CD4-positive, alpha-beta T cell treated with Interleukin-6 at 100 ng/mL for 8 hours (primary cell): ENCODE data around the gene GTF3C1.
"Not testable (repeated sequence)": the region's sequence is repeated elsewhere in the genome, so short reads cannot be mapped to it uniquely, and the experiment has no call there.

Experiments
- DNase-seq: peaks from one replicate; pipeline ENCODE4 v3.0.0-alpha.2; 2020; ENCODE audit warnings: mixed read lengths, low spot score

GTF3C1 gene

DNA sequence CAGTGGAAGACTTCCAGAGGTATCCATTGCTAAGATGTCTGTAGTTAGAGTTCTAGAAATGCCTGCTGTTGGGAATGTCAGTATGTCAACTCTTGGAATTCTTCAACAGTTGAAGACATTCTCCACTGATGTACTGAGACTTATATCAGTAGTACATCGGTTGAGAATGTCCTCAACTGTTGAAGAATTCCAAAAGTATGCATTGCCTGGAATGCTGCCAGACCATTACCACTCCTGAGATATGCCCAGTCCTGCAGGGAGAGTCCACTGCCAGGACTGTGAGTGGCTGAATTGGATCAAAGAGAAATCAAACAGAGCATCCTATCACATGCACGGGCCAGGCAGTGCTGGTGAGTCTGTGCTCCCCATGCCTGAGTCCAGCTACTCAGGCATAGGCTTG is 105.7 kb downstream of the GTF3C1 start:
- DNase-seq, result no peak

DNA sequence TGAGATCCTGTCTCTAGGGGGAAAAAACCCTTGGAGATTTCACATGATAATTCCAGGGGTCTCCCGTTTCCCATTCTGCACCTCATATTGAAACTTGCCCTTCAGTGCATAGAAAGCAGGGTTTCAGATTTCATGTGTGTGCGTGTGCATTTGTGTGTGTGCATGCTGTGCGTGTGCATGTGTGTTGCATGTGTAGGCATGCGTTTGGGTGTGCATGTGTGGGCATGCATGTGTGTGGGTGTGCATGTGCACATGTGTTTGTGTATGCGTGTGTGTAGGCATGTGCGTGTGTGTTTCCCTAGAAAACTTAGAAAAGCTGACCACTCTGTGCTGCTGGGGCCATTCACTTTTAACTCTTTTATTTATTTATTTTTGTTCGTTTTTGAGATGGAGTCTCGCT is 107.7 kb downstream of the GTF3C1 start:
- DNase-seq, result no peak

DNA sequence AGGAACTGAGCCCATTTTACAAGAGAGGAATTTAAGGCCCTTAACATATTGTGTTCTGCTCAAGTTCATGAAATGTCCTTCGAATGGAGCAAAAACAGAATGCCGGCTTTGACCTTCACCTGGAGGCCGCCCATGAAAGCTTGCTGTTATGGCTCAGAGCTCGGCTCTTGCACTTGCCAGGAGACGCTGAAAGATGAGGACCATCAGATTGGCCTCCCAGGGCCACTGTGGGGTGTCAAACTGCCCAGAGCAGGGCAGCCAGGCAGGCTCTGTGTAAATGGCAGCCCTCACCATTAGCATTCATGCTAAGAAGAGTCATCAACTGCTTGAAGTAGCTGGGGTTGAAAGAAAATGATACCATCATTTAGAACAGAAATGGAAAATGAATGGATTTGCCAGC is 108.4 kb downstream of the GTF3C1 start:
- no peak for DNase-seq

DNA sequence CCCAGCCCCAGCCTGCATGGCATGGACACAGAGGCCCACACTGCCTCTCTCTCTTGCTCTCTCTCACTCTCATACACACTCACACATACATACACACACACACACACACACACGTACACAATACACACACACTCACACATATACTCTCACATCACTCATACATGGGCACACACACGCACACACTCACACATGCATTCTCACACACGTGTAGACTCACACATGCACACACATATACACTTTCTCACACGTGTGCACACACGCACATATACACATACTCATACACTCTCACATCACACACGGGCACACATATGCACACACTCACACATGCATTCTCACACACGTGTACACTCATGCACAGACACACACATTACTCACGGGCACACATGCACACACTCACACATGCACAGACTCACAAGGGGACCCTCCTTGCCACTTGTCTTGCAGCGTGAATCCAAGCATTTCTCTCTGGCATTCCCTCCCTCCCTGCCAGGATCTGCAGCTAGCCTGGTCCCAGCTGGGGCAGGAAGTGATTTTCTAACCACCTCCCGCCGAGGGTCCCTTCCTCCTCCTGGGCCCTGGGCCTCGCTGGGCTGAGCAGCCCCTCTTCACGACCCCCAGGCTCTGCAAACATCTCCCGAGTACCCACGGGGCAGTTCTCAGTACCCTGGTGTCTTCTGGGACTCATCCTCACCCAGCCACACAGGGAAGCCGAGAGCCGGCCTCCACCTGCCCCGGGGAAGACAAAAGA is 110.3 kb downstream of the GTF3C1 start:
- DNase-seq, result no peak

DNA sequence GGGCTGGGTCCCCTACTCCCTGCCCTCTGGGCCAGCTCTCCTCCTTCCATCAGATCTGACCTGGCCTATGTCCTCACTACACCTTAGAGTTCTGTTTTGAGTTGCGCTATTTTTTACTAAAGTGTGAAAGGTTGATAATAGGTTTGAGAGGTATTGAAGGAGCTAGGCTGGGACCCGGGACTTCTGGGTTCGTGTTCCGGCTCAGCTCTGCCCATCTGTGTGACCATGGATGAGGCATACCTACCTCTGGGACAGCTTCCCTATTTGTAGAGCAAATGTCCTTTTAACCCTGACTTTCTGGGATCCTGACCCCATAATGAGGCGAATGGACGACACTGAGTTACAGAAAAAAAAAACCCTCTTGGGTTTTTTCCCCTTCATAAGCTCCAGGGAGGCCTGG is 111.8 kb downstream of the GTF3C1 start:
- no peak for DNase-seq

DNA sequence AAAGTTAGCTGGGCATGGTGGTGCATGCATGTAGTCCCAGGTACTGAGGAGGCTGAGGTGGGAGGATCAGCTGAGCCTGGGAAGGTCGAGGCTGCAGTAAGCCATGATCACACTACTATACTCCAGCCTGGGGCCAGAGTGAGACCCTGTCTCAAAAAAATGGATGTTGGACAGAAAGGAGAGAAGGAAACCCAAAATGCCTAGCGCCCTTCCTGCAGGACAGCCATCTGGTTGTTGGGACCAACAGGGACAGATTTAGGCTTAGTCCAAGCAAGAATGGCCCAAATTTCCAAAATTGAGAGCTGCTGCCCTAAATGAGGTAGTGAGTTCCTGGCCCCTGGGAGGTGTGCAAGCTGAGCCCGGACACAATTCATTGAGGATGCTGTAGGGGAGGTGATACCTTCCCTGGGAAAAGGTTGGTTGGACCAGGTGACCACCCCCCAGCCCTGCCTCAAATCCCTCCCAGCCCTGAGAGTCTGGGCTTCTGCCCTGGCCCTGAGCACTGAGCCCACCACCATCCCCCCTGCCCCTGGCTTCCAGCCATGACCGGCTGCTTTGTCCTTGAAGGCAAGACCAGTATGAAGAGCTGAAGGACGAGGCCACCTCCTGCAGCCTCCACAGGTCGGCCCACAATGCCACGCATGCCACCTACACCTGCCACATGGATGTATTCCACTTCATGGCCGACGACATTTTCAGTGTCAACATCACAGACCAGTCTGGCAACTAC is 112.6 kb downstream of the GTF3C1 start:
- no peak for DNase-seq

DNA sequence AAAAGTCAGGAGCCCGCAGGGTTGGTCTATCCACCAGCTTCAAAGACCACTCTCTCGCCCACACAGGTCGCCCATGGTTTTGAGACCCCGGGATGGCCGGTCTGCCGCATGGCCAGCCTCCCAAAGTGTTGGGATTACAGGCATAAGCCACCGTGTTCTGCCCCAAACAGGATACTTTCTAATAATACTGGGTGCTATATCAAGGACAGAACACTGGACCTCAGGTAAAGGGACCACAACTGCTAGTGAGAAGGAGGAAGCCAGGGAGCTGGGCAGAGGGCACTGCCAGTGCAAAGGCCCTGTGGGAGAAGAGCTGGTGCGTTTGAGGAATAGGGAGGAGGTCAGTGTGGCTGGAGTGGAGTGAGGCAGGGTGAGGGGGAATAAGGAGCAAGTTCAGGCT is 113.6 kb downstream of the GTF3C1 start:
- no peak for DNase-seq

DNA sequence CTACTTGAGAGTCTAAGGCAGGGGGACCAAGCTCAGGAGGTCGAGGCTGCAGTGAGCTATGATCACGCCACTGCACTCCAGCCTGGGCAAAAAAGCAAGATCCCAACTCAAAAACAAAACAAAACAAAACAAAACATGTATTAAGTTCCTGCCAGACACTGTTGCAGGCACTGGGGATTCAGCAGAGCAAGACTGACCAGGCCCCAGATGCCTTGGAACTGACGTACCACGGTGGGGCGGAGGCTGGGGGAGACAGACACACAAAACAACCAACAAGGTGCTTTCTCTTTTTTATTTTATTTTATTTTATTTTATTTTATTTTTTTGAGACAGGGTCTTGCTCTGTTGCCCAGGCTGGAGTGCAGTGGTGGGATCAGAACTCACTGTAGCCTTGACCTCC is 114.6 kb downstream of the GTF3C1 start:
- not testable (repeated sequence) for DNase-seq

DNA sequence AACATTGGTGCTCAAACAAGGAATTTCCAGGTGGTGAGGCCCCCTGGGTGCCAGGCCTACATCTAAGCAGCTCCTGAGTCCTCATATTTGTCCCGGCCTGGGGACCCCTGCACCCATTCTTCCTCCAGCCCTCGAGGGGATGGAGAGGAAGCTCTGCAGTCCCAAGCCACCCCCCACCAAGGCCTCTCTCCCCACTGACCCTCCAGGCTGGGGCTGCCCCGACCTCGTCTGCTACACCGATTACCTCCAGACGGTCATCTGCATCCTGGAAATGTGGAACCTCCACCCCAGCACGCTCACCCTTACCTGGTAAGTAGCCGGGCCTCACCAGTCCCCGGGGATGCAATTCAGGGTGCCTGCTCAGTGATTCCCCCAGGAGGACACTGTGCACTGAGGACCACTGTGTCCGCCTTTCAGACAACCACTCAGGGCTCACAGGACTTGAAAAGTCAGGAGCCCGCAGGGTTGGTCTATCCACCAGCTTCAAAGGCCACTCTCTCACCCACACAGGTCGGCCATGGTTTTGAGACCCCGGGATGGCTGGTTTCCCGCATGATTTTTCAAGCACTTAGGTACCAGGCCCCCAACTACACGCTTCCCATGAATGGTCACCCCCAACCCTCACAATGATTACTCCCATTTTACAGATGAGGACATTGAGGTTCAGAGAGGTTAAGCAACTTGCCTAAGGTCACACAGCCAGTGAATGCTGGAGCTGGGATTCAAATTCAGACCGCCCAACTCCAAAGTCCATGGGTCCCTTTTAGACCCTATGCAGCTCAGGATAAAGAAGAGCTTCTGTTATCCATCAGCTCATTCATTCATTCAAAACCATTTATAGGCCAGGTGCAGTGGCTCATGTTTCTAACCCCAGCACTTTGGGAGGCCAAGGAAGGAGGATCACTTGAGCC is 115.3 kb downstream of the GTF3C1 start:
- DNase-seq, result no peak

DNA sequence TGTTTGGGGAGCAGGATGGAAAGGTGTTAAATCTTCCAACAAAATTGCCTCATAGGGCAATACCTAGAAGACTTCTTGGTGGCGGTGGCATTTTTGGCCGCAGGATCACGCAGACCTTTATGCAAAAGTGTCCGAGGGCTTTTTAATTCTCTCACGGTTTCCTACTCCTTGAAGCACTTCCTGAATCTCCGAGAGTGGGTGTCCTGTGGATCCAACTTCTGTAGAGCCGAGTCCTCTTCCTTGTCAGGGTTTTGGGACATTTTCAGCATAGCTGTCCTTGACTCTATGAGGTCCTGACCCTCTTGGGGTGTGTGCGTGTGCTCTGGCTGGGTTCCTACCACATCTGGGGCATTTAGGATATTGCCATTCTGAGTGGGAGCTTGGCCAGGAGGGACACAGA is 116.1 kb downstream of the GTF3C1 start:
- DNase-seq, result no peak

DNA sequence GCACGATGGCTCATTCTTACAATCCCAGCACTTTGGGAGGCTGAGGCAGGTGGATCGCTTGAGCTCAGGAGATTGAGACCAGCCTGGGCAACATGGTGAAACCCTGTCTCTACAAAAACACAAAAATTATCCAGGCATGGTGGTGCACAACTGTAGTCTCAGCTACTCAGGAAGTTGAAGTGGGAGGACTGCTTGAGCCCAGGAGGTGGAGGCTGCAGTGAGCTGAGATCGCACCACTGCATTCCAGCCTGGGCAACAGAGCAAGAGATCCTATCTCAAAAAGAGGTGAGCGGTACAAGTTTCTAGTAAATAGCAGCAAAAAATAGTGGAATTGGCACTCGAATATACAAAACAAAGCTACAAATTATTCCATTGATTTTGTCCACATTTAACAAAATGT is 116.5 kb downstream of the GTF3C1 start:
- DNase-seq, result not testable (repeated sequence)

DNA sequence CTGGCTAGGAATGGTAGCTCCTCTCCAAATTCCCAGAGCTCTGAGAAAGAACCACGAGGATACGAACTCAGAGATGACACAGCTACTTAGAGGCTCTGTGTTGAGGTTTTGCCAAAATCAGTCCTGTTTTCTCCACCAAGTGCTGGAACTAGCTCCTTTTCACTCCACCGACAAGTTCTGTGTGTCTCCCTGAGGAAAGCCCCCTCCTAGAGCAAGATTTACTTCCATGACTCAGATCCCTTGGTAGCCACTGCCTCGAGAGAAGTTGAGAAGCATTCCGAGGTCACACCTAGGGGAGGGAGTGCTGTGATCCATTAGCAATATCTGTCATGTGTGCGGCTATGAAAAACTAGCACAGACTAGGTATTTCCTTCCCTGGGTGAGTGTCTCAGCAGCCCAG is 117.2 kb downstream of the GTF3C1 start:
- no peak for DNase-seq

DNA sequence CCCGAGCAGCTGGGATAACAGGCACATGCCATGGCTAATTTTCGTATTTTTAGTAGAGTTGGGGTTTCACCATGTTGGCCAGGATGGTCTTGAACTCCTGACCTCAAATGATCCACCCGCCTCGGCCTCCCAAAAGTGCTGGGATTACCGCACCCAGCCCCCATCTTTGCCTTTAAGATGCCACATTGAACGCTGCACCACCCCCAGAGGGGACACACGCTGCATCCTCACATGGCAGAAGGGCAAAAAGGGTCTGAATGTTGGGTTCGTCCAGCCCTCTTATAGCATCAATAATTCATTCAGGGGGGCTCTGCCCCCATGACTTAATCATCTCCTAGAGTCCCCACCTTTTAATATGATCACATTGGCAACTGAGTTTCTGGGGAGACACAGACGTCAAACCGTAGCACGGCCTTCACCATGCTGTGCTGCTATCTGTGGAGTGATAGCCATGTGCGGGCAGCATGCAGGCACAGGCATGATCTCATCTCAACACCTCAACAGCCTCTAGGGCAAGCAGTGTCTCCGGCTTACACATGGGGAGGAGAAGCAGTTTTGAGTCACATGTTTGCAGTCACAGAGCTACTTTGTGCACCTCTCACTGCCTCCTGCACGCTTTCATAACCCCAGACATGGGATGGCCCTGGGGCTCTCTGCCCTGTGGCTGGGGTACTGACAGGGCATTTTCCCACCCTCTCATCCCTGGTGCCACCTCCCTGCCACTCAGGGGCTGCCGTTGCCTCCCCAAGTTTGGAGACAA is 117.8 kb downstream of the GTF3C1 start:
- DNase-seq, result no peak

DNA sequence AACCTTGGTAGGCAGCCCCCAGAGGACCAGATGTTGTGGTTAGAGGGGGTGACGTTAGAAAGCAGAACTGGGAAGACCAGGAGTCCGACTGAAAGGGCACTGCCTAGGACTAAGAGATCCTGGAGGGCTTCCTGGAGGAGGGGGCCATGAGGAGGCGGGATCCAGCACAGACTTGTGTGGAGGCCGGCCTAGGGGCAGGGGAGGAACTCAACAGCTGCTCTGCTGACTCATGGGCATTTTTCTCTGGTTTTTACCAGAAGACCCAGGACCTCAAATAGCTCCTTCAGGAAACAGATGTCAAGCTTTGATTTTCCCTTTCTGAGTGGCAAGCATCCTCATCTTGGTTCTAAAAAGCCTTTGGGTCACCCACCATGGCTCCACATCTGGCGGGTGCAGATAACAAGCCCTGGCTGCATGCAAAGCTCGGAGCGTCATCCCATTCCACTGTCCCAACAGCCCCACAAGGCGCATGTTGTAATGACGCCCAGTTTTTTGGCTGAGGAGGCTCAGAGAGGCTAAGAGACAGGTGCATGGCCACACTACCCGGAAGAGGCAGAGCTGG is 118.7 kb downstream of the GTF3C1 start:
- no peak for DNase-seq

DNA sequence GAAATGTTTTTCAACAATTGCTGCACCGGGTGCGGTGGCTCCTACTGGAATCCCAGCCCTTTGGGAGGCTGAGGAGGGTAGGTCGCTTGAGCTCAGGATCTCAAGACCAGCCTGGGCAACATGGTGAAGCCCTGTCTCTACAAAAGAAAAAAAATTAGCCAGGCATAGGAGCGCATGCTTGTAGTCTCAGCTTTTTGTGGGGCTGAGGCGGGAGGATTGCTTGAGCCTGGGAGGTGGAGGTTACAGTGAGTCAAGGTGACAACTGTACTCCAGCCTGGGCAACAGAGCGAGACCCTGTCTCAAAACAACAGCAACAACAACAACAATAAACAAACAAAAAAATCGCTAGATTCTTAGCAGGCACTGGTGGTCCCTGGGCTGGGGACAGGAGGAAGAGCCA is 119.2 kb downstream of the GTF3C1 start:
- DNase-seq, result no peak

DNA sequence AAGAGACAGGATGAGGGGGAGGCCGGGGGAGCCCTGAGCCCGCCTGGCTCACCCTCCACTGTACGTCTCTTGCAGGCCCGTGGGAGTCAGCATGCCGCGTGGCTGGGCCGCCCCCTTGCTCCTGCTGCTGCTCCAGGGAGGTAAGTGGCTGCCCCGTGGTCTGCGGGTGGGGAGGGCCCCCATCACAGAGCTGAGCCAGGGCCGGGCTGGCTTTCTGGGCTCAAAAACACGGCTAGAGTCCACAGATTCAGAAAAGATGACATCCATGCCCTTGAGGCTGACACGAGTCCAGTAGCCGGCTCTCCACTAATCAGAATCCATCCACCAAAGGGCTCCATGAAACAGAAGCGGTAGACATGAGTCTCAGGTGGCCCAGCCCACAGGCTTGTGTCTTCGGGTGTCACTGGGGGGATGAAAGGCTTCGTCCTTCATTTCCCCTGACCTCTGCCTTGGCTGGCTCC is 119.7 kb downstream of the GTF3C1 start:
- DNase-seq, result no peak

DNA sequence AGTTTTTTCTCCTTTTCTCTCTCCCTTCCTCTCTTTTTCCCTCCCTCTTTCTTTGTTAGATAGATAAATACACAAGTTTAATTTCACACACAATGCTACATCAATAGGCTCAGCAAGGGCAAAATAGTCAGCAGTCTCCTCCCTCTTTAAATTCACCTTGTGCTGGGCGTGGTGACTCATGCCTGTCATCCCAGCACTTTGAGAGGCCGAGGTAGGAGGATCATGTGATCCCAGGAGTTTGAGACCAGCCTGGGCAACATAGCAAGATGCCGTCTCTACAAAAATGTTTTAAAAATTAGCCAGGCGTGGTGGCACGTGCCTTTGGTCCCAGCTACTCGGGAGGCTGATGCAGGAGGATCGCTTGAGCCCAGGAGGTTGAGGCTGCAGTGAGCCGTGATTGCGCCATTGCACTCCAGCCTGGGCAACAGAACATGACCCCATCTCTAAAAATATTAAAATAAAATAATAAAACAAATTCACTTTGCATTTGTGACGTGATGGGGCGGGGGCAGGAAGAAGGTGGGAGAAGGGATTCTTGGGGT is 120.3 kb downstream of the GTF3C1 start:
- no peak for DNase-seq

DNA sequence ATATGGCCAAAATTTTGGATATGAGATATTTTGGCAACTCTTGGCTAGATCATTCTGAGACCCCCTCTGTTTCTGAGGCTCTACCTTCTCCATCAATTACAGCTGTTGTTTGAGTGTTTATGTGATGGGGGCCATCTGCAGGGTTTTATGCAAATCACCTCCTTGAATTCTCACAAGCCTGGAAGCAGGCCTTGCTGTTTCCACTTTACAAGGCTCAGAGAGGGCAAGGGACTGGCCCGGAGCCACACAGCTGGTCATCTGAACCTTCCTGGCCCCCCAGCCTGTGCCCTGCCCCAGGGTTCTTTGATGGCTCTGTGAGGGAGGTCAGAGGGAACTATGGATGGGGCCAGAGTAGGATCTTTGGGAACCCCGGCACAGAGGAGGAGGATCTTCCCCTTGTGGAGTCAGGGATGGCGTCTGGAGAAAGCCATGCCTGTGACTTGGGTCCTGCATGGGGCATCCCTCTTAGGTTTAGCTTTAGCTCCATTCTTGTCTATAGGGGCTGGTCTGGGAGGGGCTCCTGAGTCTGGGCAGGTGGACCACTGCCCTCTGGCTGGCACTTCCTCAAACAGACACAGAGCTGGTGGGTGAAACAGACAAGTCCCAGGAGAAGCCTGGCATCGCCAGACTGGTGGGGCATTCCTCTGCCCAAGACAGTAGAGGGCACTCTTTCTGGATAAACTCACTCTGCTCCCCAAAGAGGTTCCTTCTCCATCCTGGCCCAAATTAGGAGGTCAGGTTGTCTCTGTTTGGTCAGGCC is 121.5 kb downstream of the GTF3C1 start:
- no peak for DNase-seq

DNA sequence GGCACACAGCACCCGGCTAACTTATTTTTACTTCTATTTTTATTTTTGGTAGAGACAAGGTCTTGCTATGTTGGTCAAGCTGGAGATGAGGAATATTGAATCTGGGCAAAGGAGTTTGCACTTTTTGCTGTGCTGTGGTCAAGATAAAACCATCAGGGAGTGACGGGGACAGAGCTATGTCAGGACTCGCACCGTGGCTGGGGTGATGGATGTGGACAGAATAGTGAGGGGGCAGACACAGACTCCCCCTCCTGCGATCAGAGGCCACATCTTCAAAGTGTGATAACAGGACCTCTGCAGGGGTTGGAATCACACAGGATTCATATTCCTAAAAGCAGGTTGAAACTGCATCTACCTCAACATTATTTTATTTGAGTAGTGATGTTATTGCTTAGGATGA is 122.2 kb downstream of the GTF3C1 start:
- no peak for DNase-seq
